ENCODE data around the gene PRKAG3. TPM values are rescaled to one million over a fixed set of nuclear protein-coding genes. Genes with fewer than 3 reads are reported as not detected.

The PRKAG3 gene
- total and polyA plus RNA-seq, 8 donors = 0.08 TPM; not detected in 7

- Histone ChIP-seq H3K27me3 (no peaks in the 10 kb centered on the region), H3K4me1 (no peaks in the 10 kb centered on the region), H3K9me3 (no peaks in the 10 kb centered on the region), H3K4me3 (no peak overlapping the region), H3K27ac (no peak overlapping the region), H3K36me3 (no peaks in the 10 kb centered on the region)
- intact Hi-C loops (cut with DNase I) = no loop called here
- TF ChIP-seq CTCF (IDR thresholded peaks at IDR 0.05) = no peak
- DNase-seq (no peak), ATAC-seq (no peak)
Observed at GRCh38 chr2:218796691-218797090, 34.9 kb downstream of the PRKAG3 start.

GRCh38 chr2:218792433-218792832, 39.2 kb downstream of the PRKAG3 start:
- Histone ChIP-seq H3K4me1 (no peaks in the 10 kb centered on the region), H3K27ac (no peak overlapping the region), H3K36me3 (no peaks in the 10 kb centered on the region), H3K27me3 (no peaks in the 10 kb centered on the region), H3K4me3 (no peak overlapping the region), H3K9me3 (no peaks in the 10 kb centered on the region)
- intact Hi-C loops (cut with DNase I) = no loop called here
- ATAC-seq (no peak), DNase-seq (no peak)
- no peak for TF ChIP-seq CTCF (IDR thresholded peaks at IDR 0.05)

- TF ChIP-seq CTCF (IDR thresholded peaks at IDR 0.05) = no peak
- no peak overlapping the region for H3K4me3 ChIP-seq
- no peak overlapping the region for H3K27ac ChIP-seq
- peaks cover 0 to 4% of the 10 kb centered on the region in 2 donors for H3K4me1 ChIP-seq
- H3K9me3 ChIP-seq = no peaks in the 10 kb centered on the region
- DNase-seq (no peak), ATAC-seq (no peak)
- intact Hi-C loops (cut with DNase I) = no loop called here
- H3K27me3 ChIP-seq = peaks cover 0 to 3% of the 10 kb centered on the region in 2 donors
- H3K36me3 ChIP-seq = no peaks in the 10 kb centered on the region
Observed at GRCh38 chr2:218788529-218789255, 42.9 kb downstream of the PRKAG3 start.

GRCh38 chr2:218786133-218786532, 45.5 kb downstream of the PRKAG3 start:
- H3K9me3 ChIP-seq = no peaks in the 10 kb centered on the region
- peaks cover 0 to 29% of the 10 kb centered on the region in 2 donors for H3K27me3 ChIP-seq
- TF ChIP-seq CTCF (IDR thresholded peaks at IDR 0.05) = no peak
- intact Hi-C loops (cut with DNase I) = no loop called here
- DNase-seq (no peak), ATAC-seq (no peak)
- H3K36me3 ChIP-seq = no peaks in the 10 kb centered on the region
- H3K4me1 ChIP-seq = peaks cover 0 to 15% of the 10 kb centered on the region in 2 donors
- no peak overlapping the region for H3K4me3 ChIP-seq
- H3K27ac ChIP-seq = no peak overlapping the region

- intact Hi-C loops (cut with DNase I) = no loop called here
- Histone ChIP-seq H3K27ac (no peak overlapping the region), H3K27me3 (peaks cover 0 to 38% of the 10 kb centered on the region in 2 donors), H3K9me3 (no peaks in the 10 kb centered on the region), H3K36me3 (no peaks in the 10 kb centered on the region), H3K4me1 (peaks cover 0 to 20% of the 10 kb centered on the region in 2 donors), H3K4me3 (no peak overlapping the region)
- no peak for DNase-seq
- no peak for TF ChIP-seq CTCF (IDR thresholded peaks at IDR 0.05)
- no peak for ATAC-seq
Observed at GRCh38 chr2:218785103-218785502, 46.5 kb downstream of the PRKAG3 start.

Data from left lung (tissue), 10 donors.